HEK293 (cell line): ENCODE data around the gene STIL.

ENCODE experiments used
- CTCF ChIA-PET: fragments of 350-600 bp; formaldehyde crosslinking; extraction: SDS; loops from one replicate; lab custom pipeline; 2021; ENCODE audit warnings: antibody characterized with exemption; lab: Yijun Ruan, JAX
- POLR2A ChIA-PET: fragments of 300-600 bp; formaldehyde crosslinking; extraction: SDS; loops from one replicate; lab custom pipeline; 2020; ENCODE audit warnings: antibody characterized with exemption, inconsistent platforms; lab: Yijun Ruan, JAX
- H3K27ac ChIP-seq: fragments of 200-500 bp; sonication (Bioruptor generic); 2 replicates; pipeline ENCODE4 v1.5.1; 2014; ENCODE audit warnings: low read depth, low read length, control low read depth, inconsistent platforms; ENCODE audit errors: extremely low read depth
- H3K36me3 ChIP-seq, 2 experiments: fragments of 200-500 bp in 1 of 2; sonication (Bioruptor generic) in 1 of 2; 1 replicate in 1 of 2; 2 replicates in 1 of 2; pipeline ENCODE4 v1.5.1; 2014 to 2017; ENCODE audit warnings: inconsistent platforms in 2 of 2, low read length in 2 of 2; ENCODE audit not compliant: control insufficient read depth in 2 of 2, insufficient read depth in 1 of 2
- H3K4me1 ChIP-seq: fragments of 200-500 bp; sonication (Bioruptor generic); 2 replicates; pipeline ENCODE4 v1.5.1; 2014; ENCODE audit warnings: mild to moderate bottlenecking, low read length, inconsistent platforms; ENCODE audit not compliant: control insufficient read depth, insufficient read depth
- H3K4me3 ChIP-seq: 2 replicates; pipeline ENCODE4 v1.5.1; 2011; ENCODE audit warnings: low read depth, mild to moderate bottlenecking, control low read depth, low read length, moderate library complexity
- H3K9me3 ChIP-seq: fragments of 200-500 bp; sonication (Bioruptor generic); 2 replicates; pipeline ENCODE4 v1.5.1; 2014; ENCODE audit warnings: low read depth, low read length, inconsistent platforms; ENCODE audit not compliant: control insufficient read depth, insufficient read depth
- HOXA7 ChIP-seq: sonication (generic); formaldehyde crosslinking; IDR thresholded peaks from 2 replicates; pipeline ENCODE4 v1.8.1; 2022; ENCODE audit warnings: missing genetic modification reagents, borderline replicate concordance
- PRDM10 ChIP-seq: fragments of 450-650 bp; formaldehyde crosslinking; IDR thresholded peaks from 2 replicates; pipeline ENCODE4 v1.5.1; 2016; ENCODE audit warnings: missing biosample characterization, missing genetic modification characterization
- ZNF140 ChIP-seq: fragments of 450-650 bp; formaldehyde crosslinking; IDR thresholded peaks from 2 replicates; pipeline ENCODE4 v1.5.1; 2016; ENCODE audit warnings: missing biosample characterization, missing genetic modification characterization
- ZNF184 ChIP-seq: fragments of 450-650 bp; IDR thresholded peaks from 2 replicates; pipeline ENCODE4 v1.5.1; 2018; ENCODE audit warnings: missing biosample characterization, mild to moderate bottlenecking, missing genetic modification characterization
- ZNF302 ChIP-seq: fragments of 450-650 bp; formaldehyde crosslinking; IDR thresholded peaks from 2 replicates; pipeline ENCODE4 v1.5.1; 2016; ENCODE audit warnings: missing biosample characterization, missing genetic modification characterization, low read depth
- ZNF341 ChIP-seq: fragments of 450-650 bp; formaldehyde crosslinking; IDR thresholded peaks from 2 replicates; pipeline ENCODE4; 2016; ENCODE audit warnings: low read depth, missing biosample characterization, missing genetic modification characterization
- ZNF664 ChIP-seq: fragments of 450-650 bp; formaldehyde crosslinking; IDR thresholded peaks from 2 replicates; pipeline ENCODE4 v1.5.1; 2016; ENCODE audit warnings: missing biosample characterization, missing genetic modification characterization
- ZSCAN18 ChIP-seq: fragments of 450-650 bp; formaldehyde crosslinking; IDR thresholded peaks from 2 replicates; pipeline ENCODE4 v1.5.1; 2016; ENCODE audit warnings: missing biosample characterization, missing genetic modification characterization
- TF ChIP-seq, protein P1 (sequence below): fragments of 450-650 bp; formaldehyde crosslinking; IDR thresholded peaks from 2 replicates; pipeline ENCODE4 v1.5.1; 2017; ENCODE audit warnings: missing biosample characterization, missing genetic modification characterization

STIL gene

DNA sequence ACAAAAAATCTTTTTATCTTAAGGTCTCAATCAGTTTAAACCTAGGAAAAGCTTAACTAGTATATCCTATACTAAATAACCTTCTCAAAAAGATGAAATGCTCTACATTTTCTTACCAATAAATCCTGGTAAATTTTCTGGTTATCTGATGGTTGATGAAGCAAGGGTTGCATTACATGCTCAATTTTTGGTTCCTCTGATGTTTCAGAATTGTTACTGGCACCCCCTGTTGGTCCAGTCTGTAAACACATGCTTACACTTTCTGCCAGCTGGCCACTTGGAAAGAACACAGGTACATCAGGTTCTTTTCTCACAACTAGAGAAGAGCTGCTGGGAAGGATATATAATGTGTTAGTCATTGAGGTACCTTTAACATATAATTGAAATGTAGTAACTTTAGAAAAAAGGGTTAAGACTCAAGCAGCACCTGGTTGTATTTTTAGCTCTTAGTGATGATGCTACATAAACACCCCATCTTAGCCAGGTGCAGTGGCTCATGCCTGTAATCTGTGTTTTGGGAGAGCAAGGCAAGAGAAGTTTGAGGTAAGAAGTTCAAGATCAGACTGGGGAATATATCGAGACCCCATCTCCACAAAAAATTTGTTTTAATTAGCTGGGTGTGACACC lies 51.0 kb downstream of the STIL start:
- no peak overlapping the region for H3K4me3 ChIP-seq
- H3K27ac ChIP-seq = no peak overlapping the region
- TF ChIP-seq ZNF184 (tag by site-specific recombination) (no peak), ZNF302 (tag by site-specific recombination) (no peak), ZNF140 (tag by site-specific recombination) (no peak), ZSCAN18 (tag by site-specific recombination) (no peak), PRDM10 (peak; percentile 90), ZNF664 (tag by site-specific recombination) (peak; percentile 92), ZNF341 (no peak), HOXA7 (CRISPR knock-in tag) (no peak)
- ChIA-PET POLR2A (interaction anchor here (0.7 to 2.3 kb wide), 3 partner anchors 13 to 84 kb away, joined by 3 to 11 read pairs (median 3); partner anchors contain the start of gene STIL), CTCF (interaction anchor here (0.6 to 7.0 kb wide), 37 partner anchors 8 to 495 kb away, joined by 3 to 136 read pairs (median 6); partner anchors contain the start of genes CMPK1 and PDZK1IP1)
- peaks cover 40 to 76% of the 10 kb centered on the region in 2 experiments for H3K36me3 ChIP-seq
- H3K4me1 ChIP-seq = no peaks in the 10 kb centered on the region
- H3K9me3 ChIP-seq = no peaks in the 10 kb centered on the region

- POLR2A ChIA-PET = no interaction called here
These were observed 56.7 kb downstream of the STIL start for GRCh38 chr1:47257224-47257623.

More at GRCh38 chr1:47257224-47257623, 56.7 kb downstream of the STIL start:
- Histone ChIP-seq H3K36me3 (peaks cover 46 to 67% of the 10 kb centered on the region in 2 experiments), H3K4me3 (no peak overlapping the region), H3K4me1 (no peaks in the 10 kb centered on the region), H3K27ac (no peak overlapping the region), H3K9me3 (no peaks in the 10 kb centered on the region)
- CTCF ChIA-PET = interaction anchor here (2.3 to 2.8 kb wide), 2 partner anchors 64 to 78 kb away, joined by 8 to 10 read pairs; no protein-coding TSS in a partner anchor
- TF ChIP-seq, protein P1, sequence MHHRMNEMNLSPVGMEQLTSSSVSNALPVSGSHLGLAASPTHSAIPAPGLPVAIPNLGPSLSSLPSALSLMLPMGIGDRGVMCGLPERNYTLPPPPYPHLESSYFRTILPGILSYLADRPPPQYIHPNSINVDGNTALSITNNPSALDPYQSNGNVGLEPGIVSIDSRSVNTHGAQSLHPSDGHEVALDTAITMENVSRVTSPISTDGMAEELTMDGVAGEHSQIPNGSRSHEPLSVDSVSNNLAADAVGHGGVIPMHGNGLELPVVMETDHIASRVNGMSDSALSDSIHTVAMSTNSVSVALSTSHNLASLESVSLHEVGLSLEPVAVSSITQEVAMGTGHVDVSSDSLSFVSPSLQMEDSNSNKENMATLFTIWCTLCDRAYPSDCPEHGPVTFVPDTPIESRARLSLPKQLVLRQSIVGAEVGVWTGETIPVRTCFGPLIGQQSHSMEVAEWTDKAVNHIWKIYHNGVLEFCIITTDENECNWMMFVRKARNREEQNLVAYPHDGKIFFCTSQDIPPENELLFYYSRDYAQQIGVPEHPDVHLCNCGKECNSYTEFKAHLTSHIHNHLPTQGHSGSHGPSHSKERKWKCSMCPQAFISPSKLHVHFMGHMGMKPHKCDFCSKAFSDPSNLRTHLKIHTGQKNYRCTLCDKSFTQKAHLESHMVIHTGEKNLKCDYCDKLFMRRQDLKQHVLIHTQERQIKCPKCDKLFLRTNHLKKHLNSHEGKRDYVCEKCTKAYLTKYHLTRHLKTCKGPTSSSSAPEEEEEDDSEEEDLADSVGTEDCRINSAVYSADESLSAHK (tag by site-specific recombination) = no peak
- TF ChIP-seq PRDM10 = peak; percentile 49; the same call in 1 of the 2 replicates
